SU-DHL-6 (cell line): ENCODE measurements around the gene EVC2.

Source experiments
- CTCF ChIP-seq: fragments of 200-600 bp; sonication (generic); IDR thresholded peaks from one replicate; pipeline ENCODE4 v1.5.1; 2017; ENCODE audit warnings: antibody characterized with exemption, mild to moderate bottlenecking, low read length, moderate library complexity; ENCODE audit not compliant: insufficient read depth, poor library complexity, severe bottlenecking
- EZH2phosphoT487 ChIP-seq: fragments of 200-600 bp; sonication (generic), shearing (Covaris generic); conservative IDR thresholded peaks from 2 replicates; pipeline ENCODE4 v1.6.1; 2018; ENCODE audit warnings: mild to moderate bottlenecking, antibody characterized with exemption, low read length, moderate library complexity, mixed read lengths

GRCh38 chr4:5689065-5689464 is 19.3 kb downstream of the EVC2 start:
- TF ChIP-seq CTCF, result no peak
- TF ChIP-seq EZH2phosphoT487, result no peak
